Right ventricle myocardium inferior (tissue), 1 donor: ENCODE results near the gene GARIN5A. TPM values are rescaled to one million over a fixed set of nuclear protein-coding genes. Genes with fewer than 3 reads are reported as not detected.

ENCODE experiments used
- ATAC-seq: fragments of 200-7000 bp; cut with Tn5 transposase; one replicate; pipeline ENCODE4 v1.9.1; 2020; ENCODE audit warnings: mild to moderate bottlenecking, moderate library complexity
- DNase-seq: peaks from one replicate; pipeline ENCODE4 v3.0.0; 2021; ENCODE audit errors: missing footprints
- intact Hi-C: fragments of 100-400 bp; cut with DNase I; formaldehyde crosslinking; loops from one replicate; pipeline ENCODE4 v1.11.0; 2022
- total RNA-seq: library from RNA; stranded (reverse); fragmentation: NEBNext Ultra II Directional; extraction: Animal tissue kit (Norgen Biotek cat#: 25700); gene quantifications from one replicate; pipeline ENCODE4 v1.2.1, GENCODE V29; 2021
- donor health status: DM: no; HTN: yes; CAD: no; lungs with severe emphysema.

Gene GARIN5A
- total RNA-seq, 1 donor from 2014 or later, result 2.2 TPM

GRCh38 chr19:50493171-50493570 lies 16.5 kb upstream of the GARIN5A start:
- peak; percentile 11 for DNase-seq
- intact Hi-C loops, result loop anchor here (10.0 kb wide), 1 partner anchor 1038 kb away; the partner anchor contains the start of genes ALDH16A1 and PIH1D1
- ATAC-seq, result no peak

GRCh38 chr19:50492303-50493052 lies 15.8 kb upstream of the GARIN5A start:
- intact Hi-C loops, result loop anchor here (10.0 kb wide), 1 partner anchor 1038 kb away; the partner anchor contains the start of genes ALDH16A1 and PIH1D1
- ATAC-seq (no peak), DNase-seq (peak; percentile 52)

GRCh38 chr19:50490991-50491472 lies 14.4 kb upstream of the GARIN5A start:
- ATAC-seq, result no peak
- intact Hi-C loops, result loop anchor here (10.0 kb wide), 1 partner anchor 1036 kb away; the partner anchor contains the start of genes ALDH16A1 and PIH1D1
- peak; percentile 44 for DNase-seq

GRCh38 chr19:50490411-50490811 lies 13.8 kb upstream of the GARIN5A start:
- intact Hi-C loops, result loop anchor here (10.0 kb wide), 1 partner anchor 1036 kb away; the partner anchor contains the start of genes ALDH16A1 and PIH1D1
- ATAC-seq (no peak), DNase-seq (peak; percentile 56)

- ATAC-seq (no peak), DNase-seq (peak; percentile 68)
- intact Hi-C loops, result loop anchor here (10.0 kb wide), 1 partner anchor 1035 kb away; the partner anchor contains the start of genes ALDH16A1 and PIH1D1
Observed at GRCh38 chr19:50489461-50490011, 12.9 kb upstream of the GARIN5A start.

GRCh38 chr19:50488389-50489194 lies 11.9 kb upstream of the GARIN5A start:
- intact Hi-C loops, result no loop called here

GRCh38 chr19:50486823-50487515 lies 10.3 kb upstream of the GARIN5A start:
- peak; percentile 55 for DNase-seq
- intact Hi-C loops, result no loop called here
- no peak for ATAC-seq

More at GRCh38 chr19:50488389-50489194, 11.9 kb upstream of the GARIN5A start:
- peak; percentile 17 for DNase-seq
- ATAC-seq, result peak; percentile 11

GRCh38 chr19:50485284-50485955 lies 8.8 kb upstream of the GARIN5A start:
- DNase-seq (peak; percentile 49), ATAC-seq (no peak)
- intact Hi-C loops, result no loop called here

GRCh38 chr19:50482916-50483315 lies 6.3 kb upstream of the GARIN5A start:
- no peak for ATAC-seq
- DNase-seq, result no peak
- intact Hi-C loops, result no loop called here

GRCh38 chr19:50482271-50482855 lies 5.7 kb upstream of the GARIN5A start:
- intact Hi-C loops, result no loop called here
- no peak for ATAC-seq
- DNase-seq, result peak; percentile 52

GRCh38 chr19:50481351-50482149 lies 4.9 kb upstream of the GARIN5A start:
- peak; percentile 56 for DNase-seq
- intact Hi-C loops, result no loop called here
- no peak for ATAC-seq

- ATAC-seq, result no peak
- intact Hi-C loops, result no loop called here
- DNase-seq, result no peak
Observed at GRCh38 chr19:50480281-50481111, 3.8 kb upstream of the GARIN5A start.

- peak; percentile 35 for DNase-seq
- intact Hi-C loops, result loop anchor here (10.0 kb wide), 1 partner anchor 75 kb away; no protein-coding TSS in a partner anchor
- ATAC-seq, result no peak
Observed at GRCh38 chr19:50479761-50480251, 3.2 kb upstream of the GARIN5A start.

- intact Hi-C loops, result loop anchor here (10.0 kb wide), 1 partner anchor 76 kb away; no protein-coding TSS in a partner anchor
- ATAC-seq (no peak), DNase-seq (no peak)
Observed at GRCh38 chr19:50478901-50479715, 2.5 kb upstream of the GARIN5A start.
